ENCODE data around the gene SPACA1.

GRCh38 chr6:88074791-88075190 is 27.1 kb downstream of the SPACA1 start:
- TF ChIP-seq, protein P1, sequence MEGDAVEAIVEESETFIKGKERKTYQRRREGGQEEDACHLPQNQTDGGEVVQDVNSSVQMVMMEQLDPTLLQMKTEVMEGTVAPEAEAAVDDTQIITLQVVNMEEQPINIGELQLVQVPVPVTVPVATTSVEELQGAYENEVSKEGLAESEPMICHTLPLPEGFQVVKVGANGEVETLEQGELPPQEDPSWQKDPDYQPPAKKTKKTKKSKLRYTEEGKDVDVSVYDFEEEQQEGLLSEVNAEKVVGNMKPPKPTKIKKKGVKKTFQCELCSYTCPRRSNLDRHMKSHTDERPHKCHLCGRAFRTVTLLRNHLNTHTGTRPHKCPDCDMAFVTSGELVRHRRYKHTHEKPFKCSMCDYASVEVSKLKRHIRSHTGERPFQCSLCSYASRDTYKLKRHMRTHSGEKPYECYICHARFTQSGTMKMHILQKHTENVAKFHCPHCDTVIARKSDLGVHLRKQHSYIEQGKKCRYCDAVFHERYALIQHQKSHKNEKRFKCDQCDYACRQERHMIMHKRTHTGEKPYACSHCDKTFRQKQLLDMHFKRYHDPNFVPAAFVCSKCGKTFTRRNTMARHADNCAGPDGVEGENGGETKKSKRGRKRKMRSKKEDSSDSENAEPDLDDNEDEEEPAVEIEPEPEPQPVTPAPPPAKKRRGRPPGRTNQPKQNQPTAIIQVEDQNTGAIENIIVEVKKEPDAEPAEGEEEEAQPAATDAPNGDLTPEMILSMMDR (tag by site-specific recombination; IDR thresholded peaks at IDR 0.05) = no peak
- TF ChIP-seq, protein P2, sequence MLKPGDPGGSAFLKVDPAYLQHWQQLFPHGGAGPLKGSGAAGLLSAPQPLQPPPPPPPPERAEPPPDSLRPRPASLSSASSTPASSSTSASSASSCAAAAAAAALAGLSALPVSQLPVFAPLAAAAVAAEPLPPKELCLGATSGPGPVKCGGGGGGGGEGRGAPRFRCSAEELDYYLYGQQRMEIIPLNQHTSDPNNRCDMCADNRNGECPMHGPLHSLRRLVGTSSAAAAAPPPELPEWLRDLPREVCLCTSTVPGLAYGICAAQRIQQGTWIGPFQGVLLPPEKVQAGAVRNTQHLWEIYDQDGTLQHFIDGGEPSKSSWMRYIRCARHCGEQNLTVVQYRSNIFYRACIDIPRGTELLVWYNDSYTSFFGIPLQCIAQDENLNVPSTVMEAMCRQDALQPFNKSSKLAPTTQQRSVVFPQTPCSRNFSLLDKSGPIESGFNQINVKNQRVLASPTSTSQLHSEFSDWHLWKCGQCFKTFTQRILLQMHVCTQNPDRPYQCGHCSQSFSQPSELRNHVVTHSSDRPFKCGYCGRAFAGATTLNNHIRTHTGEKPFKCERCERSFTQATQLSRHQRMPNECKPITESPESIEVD (tag by site-specific recombination; IDR thresholded peaks at IDR 0.05) = no peak
- no peak for TF ChIP-seq ZFP41 (tag by site-specific recombination; IDR thresholded peaks at IDR 0.05; ENCODE audit: borderline replicate concordance)
- TF ChIP-seq ZNF10 (tag by site-specific recombination; IDR thresholded peaks at IDR 0.05) = no peak
- no peak for TF ChIP-seq ZNF138 (tag by site-specific recombination; IDR thresholded peaks at IDR 0.05; ENCODE audit: borderline replicate concordance)

Data from HEK293 (cell line).